Gastroesophageal sphincter (tissue), 3 donors: Measurements from ENCODE around the gene EEF2K.

Experiments used
- CTCF ChIP-seq, 4 experiments: fragments of 200-600 bp in 2 of 4; fragments of 450-650 bp in 2 of 4; sonication (generic) in 1 of 4; IDR thresholded peaks; one replicate each; pipeline ENCODE4 v1.5.1; 2017 to 2019; ENCODE audit warnings: antibody characterized with exemption in 4 of 4, mild to moderate bottlenecking in 2 of 4, moderate library complexity in 2 of 4
- EP300 ChIP-seq: sonication (generic); formaldehyde crosslinking; IDR thresholded peaks from one replicate; pipeline ENCODE4 v1.6.1; 2017; ENCODE audit warnings: antibody characterized with exemption, mild to moderate bottlenecking
- POLR2A ChIP-seq, 2 donors: fragments of 450-650 bp; IDR thresholded peaks; one replicate each; pipeline ENCODE4 v1.6.1; 2017; ENCODE audit warnings: antibody characterized with exemption in 2 of 2, mild to moderate bottlenecking in 2 of 2, moderate library complexity in 1 of 2
- POLR2AphosphoS5 ChIP-seq: sonication (generic); formaldehyde crosslinking; IDR thresholded peaks from one replicate; pipeline ENCODE4 v1.6.1; 2017; ENCODE audit warnings: antibody characterized with exemption

DNA sequence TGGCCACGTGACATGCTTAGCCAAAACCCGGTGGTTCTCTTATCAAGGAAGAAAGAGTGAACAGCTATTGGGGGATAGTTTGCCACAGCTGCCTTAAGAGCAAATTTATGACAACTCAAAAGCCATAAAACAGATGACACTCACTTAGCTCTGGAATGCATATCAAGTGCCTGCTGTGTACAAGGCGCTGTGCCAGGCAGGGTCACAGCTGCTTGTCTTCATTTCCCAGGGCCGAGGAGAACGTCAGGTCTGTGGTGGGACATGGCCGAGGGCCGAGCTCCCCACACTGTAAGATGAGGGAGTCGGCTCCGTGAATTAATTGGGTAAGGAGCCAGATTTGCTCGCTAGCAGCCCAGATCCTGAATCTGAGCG, 14.0 kb downstream of the EEF2K start:
- no peak for TF ChIP-seq POLR2AphosphoS5
- TF ChIP-seq CTCF (IDR thresholded peaks at IDR 0.05): no peak
- TF ChIP-seq EP300: no peak
- TF ChIP-seq POLR2A (IDR thresholded peaks at IDR 0.05): no peak
